Activated naive CD4-positive, alpha-beta T cell (primary cell): ENCODE data around the gene RERE.

Experiments
- DNase-seq, 4 experiments: peaks; one replicate each; lab custom pipeline; 2025; lab: John Stamatoyannopoulos, UW

Gene RERE

GRCh38 chr1:8541961-8542521, 275.4 kb downstream of the RERE start:
- DNase-seq = no peak

GRCh38 chr1:8540971-8541370, 276.5 kb downstream of the RERE start:
- no peak for DNase-seq

- DNase-seq = no peak
These were observed 277.0 kb downstream of the RERE start for GRCh38 chr1:8540261-8540941.

- no peak for DNase-seq
These were observed 277.8 kb downstream of the RERE start for GRCh38 chr1:8539683-8540082.

GRCh38 chr1:8538502-8538901, 278.9 kb downstream of the RERE start:
- no peak for DNase-seq

GRCh38 chr1:8537991-8538390, 279.4 kb downstream of the RERE start:
- no peak for DNase-seq

GRCh38 chr1:8536515-8536914, 280.9 kb downstream of the RERE start:
- DNase-seq = no peak

- DNase-seq = no peak
These were observed 283.5 kb downstream of the RERE start for GRCh38 chr1:8533907-8534306.

- DNase-seq = no peak
These were observed 284.3 kb downstream of the RERE start for GRCh38 chr1:8533124-8533523.

- no peak for DNase-seq
These were observed 287.5 kb downstream of the RERE start for GRCh38 chr1:8529901-8530300.

GRCh38 chr1:8527941-8528340, 289.5 kb downstream of the RERE start:
- DNase-seq = no peak

GRCh38 chr1:8525558-8526275, 291.7 kb downstream of the RERE start:
- peak in 2 of 4 experiments; percentile 37 to 55 for DNase-seq

GRCh38 chr1:8525216-8525557, 292.3 kb downstream of the RERE start:
- DNase-seq = peak in 2 of 4 experiments; percentile 17 to 21

- no peak for DNase-seq
These were observed 292.7 kb downstream of the RERE start for GRCh38 chr1:8524627-8525157.

- DNase-seq = peak in 1 of 4 experiments; percentile 9
These were observed 293.7 kb downstream of the RERE start for GRCh38 chr1:8523666-8524206.

- no peak for DNase-seq
These were observed 296.9 kb downstream of the RERE start for GRCh38 chr1:8520483-8520966.

- DNase-seq = no peak
These were observed 298.3 kb downstream of the RERE start for GRCh38 chr1:8519167-8519566.

GRCh38 chr1:8518490-8518801, 299.0 kb downstream of the RERE start:
- no peak for DNase-seq

- no peak for DNase-seq
These were observed 299.6 kb downstream of the RERE start for GRCh38 chr1:8517661-8518489.

- DNase-seq = no peak
These were observed 300.5 kb downstream of the RERE start for GRCh38 chr1:8516793-8517556.

GRCh38 chr1:8516278-8516777, 301.1 kb downstream of the RERE start:
- no peak for DNase-seq
